ENCODE data around the gene GMCL1.
"Not testable (repeated sequence)": the region's sequence is repeated elsewhere in the genome, so short reads cannot be mapped to it uniquely, and the experiment has no call there.

GMCL1 gene

DNA sequence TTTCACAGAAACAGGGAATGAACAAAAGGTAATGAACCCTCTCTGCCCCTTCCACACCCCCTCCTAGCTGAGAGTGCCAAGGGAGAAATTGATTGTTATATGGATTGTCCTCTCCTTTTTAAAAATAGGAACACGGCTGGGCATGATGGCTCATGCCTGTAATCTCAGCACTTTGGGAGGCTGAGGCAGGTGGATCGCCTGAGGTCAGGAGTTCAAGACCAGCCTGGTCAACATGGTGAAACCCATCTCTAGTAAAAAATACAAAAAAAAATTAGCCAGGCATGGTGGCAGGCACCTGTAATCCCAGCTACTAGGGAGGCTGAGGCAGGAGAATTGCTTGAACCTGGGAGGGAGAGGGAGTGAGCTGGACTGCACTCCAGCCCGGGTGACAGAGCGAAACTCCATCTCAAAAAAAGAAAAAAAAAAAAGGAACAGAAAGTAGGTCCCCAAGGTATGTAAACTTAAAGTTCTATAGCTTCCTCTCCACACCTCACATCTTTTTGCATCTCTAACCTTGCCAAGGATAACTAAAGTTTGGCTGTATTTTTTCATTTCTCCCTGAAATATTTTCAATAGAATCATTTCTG lies 26.6 kb upstream of the GMCL1 start:
- not testable (repeated sequence) for H3K4me3 ChIP-seq, H3K27ac ChIP-seq

DNA sequence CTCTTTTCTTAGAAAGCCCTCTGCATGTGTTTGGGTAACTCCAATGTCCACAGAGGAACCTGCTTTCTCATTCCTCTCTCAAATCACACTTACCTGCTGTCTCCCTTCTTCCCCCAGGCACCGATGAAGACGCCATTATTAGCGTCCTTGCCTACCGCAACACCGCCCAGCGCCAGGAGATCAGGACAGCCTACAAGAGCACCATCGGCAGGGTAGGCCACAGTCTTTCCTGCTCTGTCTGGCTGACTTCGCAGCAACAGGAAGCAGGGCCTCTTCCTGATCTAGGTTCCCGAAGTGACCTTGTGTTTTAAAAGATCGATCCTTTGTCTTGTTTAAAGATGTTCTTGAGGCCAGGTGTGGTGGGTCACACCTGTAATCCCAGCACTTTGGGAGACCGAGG lies 25.0 kb upstream of the GMCL1 start:
- Histone ChIP-seq H3K4me3 (no peak overlapping the region), H3K27ac (peak overlapping the region in 1 of 21 experiments; percentile 7)

DNA sequence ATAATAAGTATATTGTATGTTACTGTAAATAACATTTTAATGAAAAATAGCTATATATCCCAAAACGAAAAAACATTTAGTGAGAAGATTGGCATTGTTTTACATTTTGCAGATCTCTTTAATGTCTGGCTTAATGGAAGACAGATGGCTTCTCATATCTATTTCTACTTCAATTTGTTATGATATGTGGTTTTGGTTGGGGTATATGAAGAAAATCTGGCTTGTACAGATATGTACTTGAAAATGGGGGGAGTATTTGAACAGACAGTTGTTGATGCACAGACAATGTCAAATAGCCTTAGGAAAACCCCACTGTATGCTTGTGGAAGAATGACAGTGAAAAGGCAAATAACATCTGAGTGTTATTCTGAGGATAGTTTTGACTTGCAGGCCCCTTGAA lies 23.6 kb upstream of the GMCL1 start:
- Histone ChIP-seq H3K27ac (no peak overlapping the region), H3K4me3 (no peak overlapping the region)

DNA sequence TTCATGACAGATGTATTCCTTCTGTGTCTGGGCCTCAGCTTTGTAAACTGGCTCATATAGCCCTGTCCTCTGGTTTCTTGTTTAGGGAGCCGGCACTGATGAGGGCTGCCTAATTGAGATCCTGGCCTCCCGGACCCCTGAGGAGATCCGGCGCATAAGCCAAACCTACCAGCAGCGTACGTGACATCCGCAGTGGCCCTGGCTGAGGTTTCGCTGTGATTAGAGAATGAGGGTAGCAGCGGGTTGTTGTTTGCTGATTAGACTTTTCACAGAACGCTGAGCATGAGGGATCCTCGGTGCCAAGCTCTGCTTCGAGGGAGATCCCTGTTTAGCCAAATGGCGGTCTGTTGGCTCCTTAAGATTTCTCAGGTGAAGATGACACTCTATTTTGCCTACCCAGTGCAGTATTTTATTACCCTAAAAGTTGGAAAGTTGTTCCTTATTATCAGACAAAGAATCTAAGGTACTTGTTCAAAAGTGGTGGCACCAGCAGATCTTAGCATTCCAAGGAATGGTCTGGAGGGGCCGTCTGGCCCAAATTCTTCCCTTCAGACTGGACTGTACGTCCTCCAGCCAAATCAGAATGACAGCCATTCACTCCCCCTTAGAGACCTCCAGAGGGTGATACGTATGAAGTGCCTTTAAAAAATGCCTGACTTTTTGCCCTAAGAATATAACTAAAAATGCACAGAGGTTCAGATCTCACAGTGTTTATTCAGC lies 21.5 kb upstream of the GMCL1 start:
- no peak overlapping the region for H3K27ac ChIP-seq

DNA sequence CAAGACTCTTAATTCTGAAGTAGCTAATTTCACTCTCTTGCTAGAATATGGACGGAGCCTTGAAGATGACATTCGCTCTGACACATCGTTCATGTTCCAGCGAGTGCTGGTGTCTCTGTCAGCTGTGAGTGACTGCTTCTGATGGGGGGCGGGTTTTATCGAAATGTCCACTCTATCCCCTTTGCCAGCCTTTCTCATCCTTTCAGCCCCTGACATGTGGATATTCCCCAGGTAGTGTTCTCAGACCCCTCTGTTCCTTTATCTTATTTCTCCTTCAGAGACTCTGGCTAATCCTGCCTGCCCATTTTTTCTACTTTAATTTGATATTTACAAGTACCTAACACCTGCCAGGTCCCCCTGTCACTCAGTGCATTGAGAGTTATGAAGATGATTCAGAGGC lies 18.9 kb upstream of the GMCL1 start:
- no peak overlapping the region for H3K4me3 ChIP-seq
- no peak overlapping the region for H3K27ac ChIP-seq

More for the DNA sequence above, 21.5 kb upstream of the GMCL1 start:
- no peak overlapping the region for H3K4me3 ChIP-seq

DNA sequence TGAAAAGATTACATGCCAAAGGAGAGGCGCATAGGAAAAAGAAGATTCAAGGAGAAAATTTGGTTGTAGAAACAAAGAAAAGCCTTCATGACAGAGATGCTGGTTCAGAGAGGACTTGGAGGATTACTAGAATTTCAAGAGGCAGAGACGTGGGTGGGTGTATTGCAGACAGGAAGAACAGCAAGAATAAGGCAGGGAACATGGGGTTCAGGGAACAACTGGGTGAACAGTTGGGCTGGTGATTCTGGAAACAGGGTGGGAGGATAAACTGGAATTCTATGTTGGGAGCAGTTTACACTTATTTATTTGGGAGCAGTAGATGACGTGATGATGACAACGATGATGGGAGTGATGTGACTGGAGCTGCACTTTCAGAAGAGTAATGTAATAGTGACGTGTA lies 18.4 kb upstream of the GMCL1 start:
- H3K4me3 ChIP-seq = no peak overlapping the region
- H3K27ac ChIP-seq = no peak overlapping the region

DNA sequence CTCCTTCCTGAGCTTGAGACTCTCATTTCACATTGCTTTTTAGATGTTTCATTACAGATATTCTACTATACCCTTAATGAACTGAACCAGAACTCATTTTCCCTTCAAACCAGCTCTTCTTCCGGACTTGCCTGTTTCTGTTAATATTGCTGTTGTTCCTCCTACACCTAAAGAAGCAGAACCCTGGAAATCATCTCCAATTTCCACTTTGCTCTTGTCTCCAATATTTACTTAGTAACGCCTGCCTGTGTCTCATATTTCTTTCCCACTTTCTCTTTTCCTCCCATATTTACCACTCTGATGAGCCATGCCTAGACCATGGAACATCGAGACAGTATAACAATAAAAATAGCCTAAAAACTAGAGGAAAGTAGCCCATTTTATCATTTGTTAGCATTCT lies 17.9 kb upstream of the GMCL1 start:
- no peak overlapping the region for H3K27ac ChIP-seq
- no peak overlapping the region for H3K4me3 ChIP-seq

DNA sequence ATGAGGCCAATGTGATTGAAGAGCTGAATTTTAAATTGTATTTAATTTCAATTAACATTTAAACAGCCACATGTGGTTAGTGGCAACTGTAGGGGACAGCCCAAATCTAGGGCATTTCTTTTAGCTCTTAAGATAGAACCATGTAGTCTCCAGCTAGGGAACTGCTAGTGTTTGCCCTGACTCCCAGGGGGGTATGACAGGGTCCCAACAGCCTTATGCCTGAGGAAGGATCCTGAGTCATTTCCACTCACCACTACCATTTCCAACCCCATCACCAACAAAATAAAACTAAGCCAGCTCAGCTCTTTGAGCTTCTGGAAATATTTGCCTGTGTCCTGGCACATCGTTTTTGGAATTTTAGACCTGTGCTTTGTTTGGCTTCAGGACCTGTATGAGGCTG lies 13.7 kb upstream of the GMCL1 start:
- H3K27ac ChIP-seq = peak overlapping the region in 3 of 21 experiments; percentile 5 to 59 (median 23)
- H3K4me3 ChIP-seq = no peak overlapping the region

DNA sequence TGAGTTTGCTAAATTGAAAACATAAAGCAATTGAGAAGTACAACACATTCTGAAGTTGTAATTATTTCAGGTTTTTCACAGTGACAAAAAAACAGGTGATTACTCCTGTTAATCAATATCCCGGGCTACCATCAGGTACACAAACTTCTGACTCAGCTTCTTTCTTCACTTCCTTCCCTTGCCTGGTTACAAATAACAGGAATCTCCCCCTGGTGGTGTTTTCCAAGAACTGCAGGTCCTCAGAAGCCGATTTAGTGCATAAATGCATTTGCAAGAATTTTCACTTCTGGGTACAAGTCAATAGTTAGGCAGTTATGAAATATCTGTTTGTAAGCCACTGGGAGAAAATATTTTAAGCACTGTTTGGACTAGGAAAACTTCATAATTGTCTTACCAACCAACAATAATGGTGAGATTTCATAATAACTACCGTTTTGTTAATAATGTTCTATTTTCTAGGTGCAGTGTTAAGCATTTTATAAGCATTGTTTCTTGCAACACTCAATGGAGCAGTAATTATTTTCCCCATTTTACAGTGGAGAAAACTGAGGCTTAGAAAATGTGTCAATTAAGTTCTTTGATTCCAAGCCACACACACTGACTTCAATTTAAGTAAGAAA lies 12.4 kb upstream of the GMCL1 start:
- H3K4me3 ChIP-seq = no peak overlapping the region
- no peak overlapping the region for H3K27ac ChIP-seq

DNA sequence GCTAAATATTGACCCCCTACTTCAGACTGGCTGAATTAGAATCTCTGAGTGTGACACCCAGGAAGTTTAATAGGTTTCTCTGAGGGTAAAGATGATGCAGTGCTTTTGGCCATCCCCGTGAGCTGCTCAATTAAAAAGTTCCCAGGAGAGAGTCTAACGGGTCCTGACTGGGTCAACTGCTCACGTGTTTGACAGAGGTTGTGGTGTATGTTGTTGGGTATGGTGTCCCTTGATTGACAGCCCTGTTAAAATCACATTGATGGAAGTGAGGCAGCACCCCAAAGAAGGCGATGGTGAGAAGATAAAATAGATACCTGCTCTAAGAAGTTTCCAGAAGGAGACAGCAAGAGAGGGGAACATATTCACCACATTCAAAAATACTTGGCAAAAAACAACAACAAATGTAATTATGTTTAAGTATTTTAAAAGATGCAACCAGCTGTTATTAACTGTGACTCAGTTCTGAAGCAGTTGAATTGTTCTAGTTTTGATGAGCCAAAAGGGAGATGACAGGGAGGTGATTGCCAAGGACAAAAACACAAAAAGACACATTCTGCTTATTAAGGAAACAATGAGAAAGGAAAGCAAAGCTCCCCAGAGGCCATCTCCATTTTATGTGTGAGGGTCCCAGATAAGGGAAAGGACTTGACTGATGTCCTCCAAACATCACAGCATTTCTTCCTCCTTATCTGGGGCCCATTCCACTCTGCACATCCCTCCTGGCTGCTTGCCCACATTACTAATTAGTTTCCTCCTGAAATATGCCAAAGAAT lies 11.5 kb upstream of the GMCL1 start:
- Histone ChIP-seq H3K4me3 (no peak overlapping the region), H3K27ac (no peak overlapping the region)

DNA sequence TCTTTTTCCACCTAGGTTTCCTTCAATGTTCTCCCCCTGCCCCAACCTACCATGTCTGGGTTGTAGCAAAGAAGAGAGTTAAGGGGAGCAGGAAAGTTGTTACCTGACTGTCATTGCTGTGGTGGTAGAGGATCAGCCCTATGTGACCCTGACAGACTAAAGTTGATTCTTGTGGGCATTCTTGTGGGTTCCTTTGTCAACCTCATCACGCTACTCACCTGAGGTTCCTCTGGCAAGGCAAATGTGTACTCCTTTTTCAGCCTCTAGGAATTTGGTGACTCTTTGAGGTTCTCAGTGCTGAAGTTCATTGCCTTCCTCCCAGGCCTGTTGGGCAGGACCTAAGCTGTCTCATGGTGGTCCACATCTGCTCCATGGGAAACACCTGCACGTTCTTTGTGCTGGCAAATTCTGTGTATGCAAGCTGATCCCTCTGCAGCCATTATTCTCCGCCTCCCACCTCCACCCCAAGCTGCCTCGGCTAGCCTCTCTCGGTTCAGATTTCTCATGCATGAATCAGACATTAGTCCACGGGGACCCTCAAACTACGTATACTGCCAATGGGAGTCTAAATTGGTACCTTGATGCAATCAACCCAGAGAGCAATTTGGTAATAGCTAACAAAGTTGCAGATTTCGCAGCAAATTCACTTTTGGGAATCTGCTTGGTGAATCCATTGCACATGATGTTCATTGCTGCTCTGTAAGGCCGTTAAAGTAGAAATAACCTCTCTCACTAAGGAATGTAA lies 1.5 kb upstream of the GMCL1 start:
- H3K27ac ChIP-seq = peak overlapping the region in 3 of 21 experiments; percentile 87 to 96 (median 94)
- no peak overlapping the region for H3K4me3 ChIP-seq

DNA sequence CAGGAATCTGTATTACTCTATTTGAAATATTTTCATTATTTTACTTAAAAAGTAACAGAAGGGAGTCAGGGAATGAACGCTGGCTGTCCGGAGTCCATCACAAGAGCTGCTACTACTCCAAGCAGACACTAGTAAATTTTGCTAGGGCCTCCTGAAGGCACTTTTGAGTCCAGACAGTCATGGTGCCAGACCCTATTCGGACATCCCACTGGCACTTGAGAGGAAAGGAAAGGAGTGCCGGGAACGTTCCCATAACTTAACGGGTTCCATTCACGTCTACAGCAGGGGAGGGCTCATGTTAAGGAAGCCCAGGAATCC lies 563 bp upstream of the GMCL1 start:
- peak overlapping the region; percentile 69 to 96 (median 91) for H3K27ac ChIP-seq
- peak overlapping the region; percentile 89 to 100 (median 99) for H3K4me3 ChIP-seq

DNA sequence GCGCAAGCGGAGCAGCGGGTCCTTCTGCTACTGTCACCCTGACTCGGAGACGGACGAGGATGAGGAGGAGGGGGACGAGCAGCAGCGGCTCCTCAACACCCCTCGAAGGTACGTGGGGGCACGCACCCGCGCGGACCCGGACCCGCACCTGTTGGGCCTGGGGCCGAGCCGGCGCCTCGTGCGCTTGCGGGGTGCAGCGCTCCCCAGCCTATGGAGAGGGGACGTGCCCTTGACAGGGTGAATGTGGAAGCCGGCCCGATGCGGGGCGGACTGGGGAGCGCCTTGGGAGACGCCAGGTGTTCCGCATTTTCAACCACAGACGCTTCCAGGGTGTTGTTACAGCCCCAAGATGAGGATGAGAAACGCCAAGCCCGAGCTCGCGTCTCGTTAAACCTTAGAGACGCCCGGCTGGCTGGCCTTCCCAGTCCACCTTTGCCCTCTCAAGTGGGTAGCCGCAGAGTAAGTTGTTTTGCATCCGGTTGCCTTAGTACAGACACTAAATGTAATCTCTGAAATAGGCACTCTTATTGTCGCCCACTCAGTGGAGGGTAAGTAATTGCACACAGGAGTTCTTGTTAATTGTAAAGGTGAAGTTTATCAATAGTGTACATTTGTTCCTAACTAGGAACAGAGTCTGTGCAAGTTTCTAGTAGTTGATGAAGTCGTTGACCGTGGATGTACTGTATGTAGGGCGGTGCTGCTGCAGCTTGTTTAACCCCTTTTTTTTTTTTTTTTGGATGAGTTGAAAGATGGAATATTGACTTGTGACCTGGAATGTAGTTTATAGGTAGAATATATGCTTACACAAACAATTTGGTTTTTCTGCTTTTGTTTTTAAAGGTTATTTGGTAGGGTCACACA lies 815 bp downstream of the GMCL1 start:
- H3K27ac ChIP-seq = peak overlapping the region in 20 of 21 experiments; percentile 60 to 96 (median 90)
- H3K4me3 ChIP-seq = peak overlapping the region; percentile 89 to 100 (median 99)

DNA sequence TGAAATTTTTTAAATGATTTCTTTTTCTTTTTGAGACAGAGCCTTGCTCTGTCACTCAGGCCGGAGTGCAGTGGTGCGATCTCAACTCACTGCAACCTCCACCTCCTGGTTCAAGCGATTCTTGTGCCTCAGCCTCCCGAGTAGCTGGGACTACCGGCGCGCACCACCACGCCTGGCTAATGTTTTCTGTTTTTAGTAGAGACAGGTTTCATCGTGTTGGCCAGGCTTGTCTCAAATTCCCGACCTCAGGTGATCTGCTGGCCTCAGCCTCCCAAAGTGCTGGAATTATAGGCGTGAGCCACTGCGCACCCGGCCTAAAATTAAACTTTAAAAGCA lies 1.4 kb downstream of the GMCL1 start:
- Histone ChIP-seq H3K27ac (peak overlapping the region in 1 of 21 experiments; percentile 96), H3K4me3 (peak overlapping the region in 4 of 7 experiments; percentile 96 to 100 (median 98))

DNA sequence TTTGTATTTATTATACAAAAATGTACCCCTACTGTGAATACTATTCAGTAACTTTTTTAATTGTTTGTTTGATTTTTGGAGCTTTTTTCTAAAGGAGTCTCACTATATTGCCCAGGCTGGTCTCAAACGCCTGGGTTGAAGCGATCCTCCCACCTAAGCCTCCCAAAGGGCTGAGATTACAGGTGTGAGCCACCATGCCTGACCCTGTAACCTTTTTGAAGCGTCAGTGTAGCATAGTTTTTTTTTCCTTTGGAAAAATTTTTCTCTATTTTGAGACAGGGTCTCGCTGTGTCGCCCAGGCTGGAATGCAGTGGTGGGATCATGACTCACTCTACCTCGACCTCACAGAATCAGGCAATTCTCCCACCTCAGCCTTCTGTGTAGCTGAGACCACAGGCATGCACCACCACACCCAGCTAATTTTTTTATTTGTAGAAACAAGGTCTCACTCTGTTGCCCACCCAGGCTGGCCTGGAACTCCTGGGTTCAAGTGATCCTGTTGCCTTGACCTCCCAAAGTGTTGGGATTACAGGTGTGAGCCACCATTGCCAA lies 2.0 kb downstream of the GMCL1 start:
- Histone ChIP-seq H3K27ac (no peak overlapping the region), H3K4me3 (no peak overlapping the region)

DNA sequence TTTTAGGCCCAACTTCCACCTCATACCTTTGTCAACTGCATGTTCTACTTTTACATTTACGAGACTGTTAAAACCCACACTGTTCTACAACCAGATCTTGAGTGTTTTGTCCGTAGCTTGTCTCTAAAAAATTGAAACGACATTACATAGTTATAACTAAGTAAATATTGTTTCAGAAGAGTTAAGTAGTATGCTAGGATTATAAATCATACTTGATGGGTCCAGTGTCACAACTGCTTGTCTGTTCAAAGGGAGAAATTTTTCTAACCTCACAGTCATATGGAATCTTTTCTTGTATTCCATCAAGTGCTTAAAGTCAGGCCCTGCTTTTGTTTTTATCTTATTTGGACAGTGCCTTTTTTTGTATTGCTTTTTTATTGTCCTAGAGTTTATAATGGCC lies 4.3 kb downstream of the GMCL1 start:
- H3K27ac ChIP-seq = no peak overlapping the region

DNA sequence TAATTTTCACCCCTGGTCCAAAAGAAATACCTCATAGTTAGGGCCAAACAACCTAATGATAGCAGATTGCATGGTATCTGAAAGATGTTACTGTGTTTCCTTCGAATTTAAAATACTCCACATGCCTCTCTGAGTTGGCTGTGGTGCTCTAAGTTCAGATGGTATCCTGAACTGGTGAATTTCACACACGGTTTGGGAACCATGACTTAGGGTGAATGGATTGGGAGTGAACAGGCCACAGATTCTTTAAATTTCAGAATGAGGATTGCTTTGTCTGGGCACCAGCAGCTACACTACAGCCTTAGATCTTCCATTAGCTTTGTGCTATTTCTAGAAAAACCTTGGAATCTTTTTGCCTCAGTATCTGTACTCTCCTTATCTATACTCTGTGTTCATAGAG lies 6.2 kb downstream of the GMCL1 start:
- no peak overlapping the region for H3K27ac ChIP-seq
- H3K4me3 ChIP-seq = no peak overlapping the region

More for the DNA sequence above, 4.3 kb downstream of the GMCL1 start:
- H3K4me3 ChIP-seq = no peak overlapping the region

DNA sequence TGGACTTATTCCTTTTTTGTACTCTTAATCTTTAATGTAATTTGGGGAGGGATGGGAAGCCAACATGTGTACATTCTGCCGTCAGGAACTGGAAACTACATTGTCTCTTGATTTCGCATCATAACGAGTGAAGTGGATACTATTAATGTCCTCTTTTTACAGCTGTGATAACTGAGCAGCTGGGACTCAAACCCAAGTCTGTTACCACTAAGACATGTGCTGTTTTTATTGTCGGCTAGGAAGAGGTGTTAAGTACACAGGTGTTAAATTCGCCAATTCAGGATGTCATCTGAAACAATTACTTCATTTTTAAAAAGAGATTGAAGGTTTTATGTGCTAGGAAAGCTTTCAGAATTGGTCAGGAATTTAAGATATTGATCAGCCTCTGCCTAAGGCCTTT lies 6.9 kb downstream of the GMCL1 start:
- H3K4me3 ChIP-seq = no peak overlapping the region

DNA sequence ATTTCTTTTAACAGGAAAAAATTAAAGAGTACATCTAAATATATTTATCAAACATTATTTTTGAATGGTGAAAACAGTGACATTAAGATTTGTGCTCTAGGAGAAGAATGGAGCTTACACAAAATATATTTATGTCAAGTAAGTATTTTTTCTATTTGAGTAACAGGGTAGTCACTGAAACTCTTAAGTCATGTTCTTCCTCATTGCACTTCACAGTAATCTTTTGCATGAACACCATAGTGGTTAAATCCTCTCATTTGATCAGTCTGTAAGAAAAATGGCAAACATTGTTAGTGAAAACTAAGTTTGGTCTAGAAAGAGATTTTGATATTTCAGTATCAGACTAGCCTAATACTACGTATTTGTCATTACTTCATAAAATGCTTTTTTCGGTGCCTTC lies 8.1 kb downstream of the GMCL1 start:
- Histone ChIP-seq H3K27ac (no peak overlapping the region), H3K4me3 (no peak overlapping the region)

More for the DNA sequence above, 6.9 kb downstream of the GMCL1 start:
- H3K27ac ChIP-seq = no peak overlapping the region
